NCI-H526 (cell line): ENCODE measurements around the gene TIGD2.
"Not testable (repeated sequence)": the region's sequence is repeated elsewhere in the genome, so short reads cannot be mapped to it uniquely, and the experiment has no call there.

Experiments
- DNase-seq, 2 experiments: peaks; one replicate each; lab custom pipeline; 2025; lab: John Stamatoyannopoulos, UW

TIGD2 gene

DNA sequence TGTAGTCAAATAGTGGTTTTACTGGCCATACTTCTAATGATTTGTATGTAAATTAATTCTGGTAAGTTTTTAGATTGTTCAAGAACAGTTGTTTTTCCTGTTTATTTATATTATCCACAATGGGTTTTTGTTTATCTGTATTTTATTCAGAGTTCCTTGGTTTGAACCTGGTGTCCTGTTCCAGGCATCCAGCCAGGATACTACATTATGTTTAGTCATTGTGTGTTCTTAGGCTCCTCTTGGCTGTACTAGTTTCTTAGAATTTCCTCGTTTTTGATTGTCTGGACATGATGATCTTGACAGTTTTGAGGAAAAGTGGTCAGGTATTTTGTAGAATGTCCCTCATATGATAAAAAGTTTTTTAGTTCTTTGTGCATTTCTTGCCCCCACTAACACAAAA, 7.8 kb downstream of the TIGD2 start:
- DNase-seq: no peak

DNA sequence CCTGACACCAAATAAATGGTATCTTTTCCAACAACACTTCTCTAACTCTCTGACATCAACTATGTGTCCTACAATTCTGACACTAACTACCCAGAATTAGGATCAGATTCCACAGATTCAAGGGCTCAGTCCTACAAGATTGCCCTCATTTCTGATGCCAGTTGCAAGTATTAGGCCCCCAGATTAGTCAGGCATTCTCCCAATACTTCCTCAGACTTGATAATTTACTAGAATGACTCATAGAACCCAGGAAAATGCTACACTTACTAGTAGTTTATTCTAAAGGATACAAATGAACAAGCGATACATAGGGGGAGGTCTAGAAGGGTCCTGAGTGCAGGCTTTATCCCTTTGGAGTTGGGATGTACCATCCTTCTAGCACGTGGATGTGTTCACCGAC, 8.5 kb downstream of the TIGD2 start:
- DNase-seq: no peak

DNA sequence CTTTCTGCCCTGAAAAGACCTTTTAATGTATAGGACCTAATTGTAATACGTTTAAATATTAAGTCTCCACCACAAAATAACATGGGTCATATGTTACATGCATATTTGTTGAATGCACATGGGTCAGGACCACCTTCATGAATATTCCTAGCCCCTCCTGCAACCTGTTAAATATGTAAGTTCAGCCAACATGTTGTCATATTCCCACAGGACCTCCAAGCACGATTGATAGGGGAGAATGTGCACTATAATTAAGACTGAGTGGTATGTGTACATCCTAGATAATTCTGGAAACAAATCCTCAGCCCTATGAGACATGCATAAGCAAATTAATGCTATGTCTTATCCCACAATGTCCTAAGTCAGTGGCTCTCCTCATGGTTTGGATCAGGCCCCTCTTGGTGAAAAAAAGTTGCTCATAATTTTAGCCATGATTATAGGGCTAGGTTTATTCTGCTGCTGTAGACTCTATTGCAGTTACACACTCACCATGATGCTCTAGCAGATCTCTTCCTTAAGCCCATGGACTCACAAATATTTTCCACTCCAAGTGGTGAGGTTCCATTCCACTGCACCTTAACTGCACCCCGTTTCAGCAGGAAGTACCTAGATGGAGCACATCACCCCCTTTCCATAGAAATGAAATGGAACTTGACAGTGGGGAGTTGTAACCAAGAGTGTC, 10.2 kb downstream of the TIGD2 start:
- no peak for DNase-seq

DNA sequence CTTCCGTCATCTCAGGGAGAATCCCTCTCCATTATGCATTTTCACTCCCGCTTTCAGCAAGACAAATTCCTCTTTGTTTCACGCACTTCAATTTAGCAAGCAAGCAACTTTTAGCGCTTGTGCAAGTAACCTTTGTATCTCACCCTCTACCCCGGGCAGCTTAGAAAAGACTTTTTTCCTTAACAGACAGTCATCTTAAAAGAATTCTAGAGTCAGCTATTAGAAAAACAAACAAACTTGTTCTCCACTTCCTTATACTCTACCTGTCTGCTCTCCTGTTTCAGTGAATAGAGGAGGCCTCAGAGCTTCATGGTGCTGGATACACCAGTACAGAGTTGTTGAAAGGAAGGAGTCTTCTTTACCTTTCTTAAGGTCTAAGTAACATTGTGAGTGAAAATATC, 12.1 kb downstream of the TIGD2 start:
- no peak for DNase-seq

DNA sequence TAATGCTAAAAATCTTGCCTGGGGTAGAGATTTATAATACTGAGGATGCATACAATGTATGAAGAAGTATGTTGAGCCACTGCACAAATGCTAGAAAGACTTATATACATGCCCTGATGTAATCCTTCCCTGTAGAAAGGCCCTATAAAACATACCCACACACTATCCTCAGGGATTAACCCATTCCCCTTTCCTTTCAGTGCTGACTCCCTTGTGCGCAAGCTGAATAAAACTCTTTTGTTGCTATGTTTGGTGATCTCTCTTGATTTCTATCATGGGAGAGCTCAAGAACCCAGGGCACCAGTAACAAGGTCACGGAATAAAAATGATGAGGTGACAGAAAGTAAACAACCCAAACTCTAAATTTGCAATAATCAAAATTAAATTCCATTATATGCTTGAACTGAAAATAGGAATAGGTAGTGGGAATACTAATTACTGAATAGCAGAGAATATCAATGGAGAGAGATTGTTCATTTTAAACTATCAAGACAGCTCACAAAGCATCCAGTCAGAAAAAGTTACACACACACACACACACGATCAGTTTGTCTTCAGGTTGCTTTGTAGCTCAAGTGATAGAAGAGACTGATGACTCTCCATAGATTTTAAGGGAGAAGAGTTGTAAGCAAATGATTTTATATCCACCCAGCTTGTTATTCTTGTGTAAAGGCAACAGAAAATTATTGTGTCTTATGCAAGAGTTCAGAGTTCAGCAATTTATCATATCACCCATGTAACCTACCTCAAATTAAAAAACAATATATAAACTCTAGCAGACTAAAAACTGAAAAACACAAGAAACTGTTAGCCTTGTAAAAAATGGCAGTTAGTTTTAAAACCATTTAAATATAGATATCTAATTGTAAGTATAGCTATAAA, 14.8 kb downstream of the TIGD2 start:
- DNase-seq: no peak

DNA sequence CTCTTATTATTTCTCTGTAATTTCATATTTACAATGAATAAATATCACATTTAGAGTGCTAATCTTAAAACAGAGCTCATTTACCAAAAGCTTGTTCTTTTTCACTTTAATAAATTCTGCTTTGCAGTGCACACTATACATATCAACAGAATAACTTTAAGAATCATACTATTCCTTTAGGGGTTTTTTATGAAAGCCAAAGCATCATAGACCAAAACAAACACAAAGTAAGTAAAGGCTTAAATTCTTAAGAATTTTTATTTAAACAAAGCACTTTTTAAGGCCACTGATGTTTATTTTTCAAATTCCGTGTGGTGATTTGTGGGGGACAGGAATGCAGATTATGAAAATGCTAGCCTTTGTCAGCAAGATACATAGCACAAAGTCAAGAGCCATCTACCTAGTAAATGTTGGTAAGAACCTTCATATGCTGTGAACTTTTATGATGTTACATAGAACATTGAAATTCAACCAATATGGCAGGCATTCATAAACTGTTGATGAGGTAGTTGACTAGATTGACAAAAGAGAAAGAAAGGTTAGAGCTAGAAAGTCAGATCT, 17.8 kb downstream of the TIGD2 start:
- DNase-seq: no peak

DNA sequence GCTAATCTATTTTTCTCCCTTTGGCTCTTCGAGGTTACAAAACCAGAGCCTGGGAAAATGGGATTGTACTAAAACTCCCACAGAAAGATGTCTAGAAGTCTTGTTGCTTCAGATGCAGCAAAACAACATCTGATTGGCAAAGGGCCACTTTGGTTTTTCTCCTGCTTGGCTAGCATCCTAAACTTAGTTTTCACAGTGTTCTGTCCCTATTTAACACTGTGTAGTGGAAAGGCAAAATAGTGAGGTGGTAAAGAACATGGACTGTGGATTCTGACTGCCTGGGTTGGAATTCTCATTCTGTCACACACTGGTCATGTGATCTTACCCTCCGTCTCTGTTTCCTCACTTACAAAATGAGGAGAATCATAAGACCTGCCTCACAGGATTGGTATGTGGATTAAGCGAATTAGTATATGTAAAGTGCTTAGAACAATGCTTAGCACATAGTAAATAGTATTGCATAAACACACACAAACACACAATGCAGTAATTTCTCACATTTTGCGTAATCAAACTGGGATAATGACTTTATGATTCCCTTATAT, 23.5 kb downstream of the TIGD2 start:
- no peak for DNase-seq

DNA sequence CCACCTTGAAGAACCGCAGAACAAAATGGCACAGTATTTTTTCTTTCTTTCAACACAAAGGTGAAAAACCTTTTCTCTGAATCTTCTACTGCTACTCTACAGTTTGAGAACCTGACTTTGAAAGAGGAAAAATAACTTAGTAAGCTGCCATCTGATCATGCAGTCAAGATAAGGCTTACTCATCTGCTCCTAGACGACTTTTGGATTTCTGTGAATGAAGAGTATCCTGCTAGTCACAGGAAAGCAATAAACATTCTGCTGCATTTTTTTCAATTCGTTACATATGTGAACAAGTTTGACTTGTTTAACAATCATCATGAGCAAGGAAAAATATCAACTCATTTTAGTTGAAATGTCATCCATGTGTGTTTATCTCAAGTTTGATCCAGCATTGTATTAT, 25.2 kb downstream of the TIGD2 start:
- DNase-seq: no peak

DNA sequence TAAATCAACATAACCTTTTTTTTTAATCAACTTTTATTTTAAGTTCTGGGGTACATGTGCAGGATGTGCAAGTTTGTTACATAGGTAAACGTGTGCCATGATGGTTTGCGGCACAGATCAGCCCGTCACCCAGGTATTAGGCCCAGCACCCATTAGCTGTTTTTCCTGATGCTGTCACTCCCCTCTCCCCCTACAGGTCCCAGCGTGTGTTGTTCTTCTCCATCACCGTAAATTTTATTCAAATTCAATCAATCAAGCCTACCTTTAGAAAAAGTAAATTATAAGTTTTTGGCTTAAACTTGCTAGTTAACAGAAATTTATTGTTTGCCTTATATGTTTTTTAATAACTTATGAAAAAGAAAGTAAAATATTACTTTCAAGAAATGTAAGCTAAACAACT, 25.9 kb downstream of the TIGD2 start:
- DNase-seq: no peak

DNA sequence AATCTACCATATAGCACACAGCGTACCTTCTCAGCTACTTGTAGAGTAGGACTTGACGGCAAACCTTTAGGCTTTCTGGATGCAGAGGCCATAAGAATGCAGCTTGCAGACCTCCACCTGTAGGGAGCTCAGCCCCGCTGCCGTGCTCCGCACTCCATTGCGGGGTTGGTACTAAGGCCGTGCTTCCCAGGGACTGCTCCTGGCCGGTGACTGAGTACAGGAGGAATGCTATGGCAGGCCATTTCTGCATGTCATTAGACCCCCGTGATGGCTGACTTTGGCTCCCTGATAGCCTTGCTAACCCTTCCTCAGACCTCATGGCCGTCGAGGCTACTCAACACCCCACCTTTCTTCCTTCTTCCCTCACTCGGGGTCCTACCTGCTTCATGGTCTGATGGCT, 26.4 kb downstream of the TIGD2 start:
- DNase-seq: no peak

DNA sequence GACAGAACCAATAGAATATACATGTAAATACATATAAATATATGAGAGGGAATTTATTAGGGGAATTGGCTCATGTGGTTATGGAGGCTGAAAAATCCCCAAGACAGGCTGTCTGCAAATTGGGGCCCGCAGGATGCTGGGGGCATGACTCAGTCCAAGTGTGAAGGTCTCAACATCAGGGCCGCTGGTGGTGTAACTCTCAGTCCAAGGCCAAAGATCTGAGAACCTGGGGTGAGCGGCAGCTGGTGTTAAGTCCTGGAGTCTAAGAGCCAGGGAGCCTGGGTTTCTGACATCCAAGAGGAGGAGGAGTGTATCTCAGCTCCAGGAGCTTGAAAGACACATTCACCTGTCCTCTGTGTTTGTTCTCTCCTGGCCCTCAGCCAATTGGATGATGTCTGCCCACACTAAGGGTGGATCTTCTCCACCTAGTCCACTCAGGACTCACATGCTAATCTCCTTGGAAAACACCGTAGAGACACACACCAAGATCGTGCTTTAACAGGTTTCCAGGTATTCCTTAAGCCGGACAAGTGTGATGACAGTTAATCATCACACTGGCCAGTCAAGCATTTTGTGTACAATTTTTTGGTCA, 28.9 kb downstream of the TIGD2 start:
- no peak for DNase-seq

DNA sequence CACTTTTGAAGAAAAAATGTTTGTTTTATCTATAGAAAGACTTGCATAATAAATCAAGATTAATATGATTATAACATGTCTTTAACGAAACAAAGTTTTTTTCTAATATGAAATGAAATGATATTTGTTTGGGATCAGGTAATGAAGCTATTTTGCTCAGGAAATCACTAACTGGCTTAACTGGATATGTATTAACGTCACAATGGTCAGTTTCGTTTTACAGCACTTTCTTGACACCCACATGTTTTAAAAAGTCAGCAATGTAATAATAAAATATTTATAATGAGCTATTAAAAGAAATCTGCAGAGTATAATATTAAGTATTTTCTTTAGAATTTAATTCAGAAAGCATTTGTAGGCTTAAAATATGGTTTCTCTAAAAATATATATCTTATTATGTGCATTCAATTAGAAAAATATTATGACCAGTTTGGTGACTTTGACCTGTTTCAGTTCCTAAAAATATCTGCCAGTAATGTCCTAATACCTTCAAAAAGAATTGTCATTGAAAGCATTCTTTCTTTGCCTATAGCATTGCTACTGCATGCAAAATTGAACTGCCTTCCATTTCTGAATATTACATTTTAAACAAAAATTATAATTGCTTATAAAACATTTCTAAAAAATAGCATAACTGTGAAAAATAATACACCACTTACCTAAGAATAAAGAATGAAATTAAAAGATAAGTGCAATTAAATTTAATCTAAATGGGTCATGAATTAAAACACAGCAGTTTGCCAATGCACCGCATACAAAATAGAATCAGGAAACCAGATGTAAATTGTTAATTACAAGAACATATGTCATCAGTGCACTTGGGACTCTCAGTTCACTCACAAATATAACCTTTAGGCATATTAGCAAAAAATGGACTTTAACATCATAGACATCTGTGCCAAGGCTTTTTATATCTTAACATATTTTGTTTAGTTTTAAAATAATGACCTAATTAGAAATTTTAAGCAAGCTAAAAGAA, 31.6 kb downstream of the TIGD2 start:
- no peak for DNase-seq

DNA sequence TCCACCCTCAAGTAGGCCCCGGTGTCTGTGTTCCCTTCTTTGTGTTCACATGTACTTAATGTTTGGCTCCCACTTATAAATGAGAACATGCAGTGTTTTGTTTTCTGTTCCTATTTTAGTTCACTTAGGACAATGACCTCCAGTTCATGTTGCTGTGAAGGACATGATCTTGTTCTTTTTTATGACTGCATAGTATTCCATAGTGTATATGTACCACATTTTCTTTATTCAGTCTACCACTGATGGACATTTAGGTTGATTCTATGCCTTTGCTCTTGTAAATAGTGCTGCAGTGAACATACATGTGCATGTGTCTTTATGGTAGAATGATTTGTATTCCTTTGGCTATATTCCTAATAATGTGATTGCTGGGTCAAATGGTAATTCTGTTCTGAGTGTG, 33.3 kb downstream of the TIGD2 start:
- not testable (repeated sequence) for DNase-seq

DNA sequence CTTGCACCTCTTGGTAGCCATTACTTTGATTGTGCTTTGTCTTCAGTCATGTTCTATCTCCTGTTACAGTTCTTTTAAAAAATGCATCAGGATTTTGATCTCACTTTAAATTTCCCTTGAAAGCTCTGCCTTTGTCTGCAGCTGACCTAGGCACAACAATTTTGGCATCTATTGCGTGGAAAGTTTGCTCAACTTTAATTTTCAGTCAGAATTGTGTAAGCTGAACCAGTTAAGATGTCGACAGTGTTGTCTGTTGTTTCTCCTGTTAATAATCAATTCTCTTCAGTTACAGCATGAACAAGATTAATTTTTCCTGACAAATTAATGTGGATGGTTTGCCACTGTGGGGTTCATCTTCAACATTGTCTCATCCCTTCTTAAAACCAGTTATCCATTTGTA, 34.9 kb downstream of the TIGD2 start:
- DNase-seq: no peak

DNA sequence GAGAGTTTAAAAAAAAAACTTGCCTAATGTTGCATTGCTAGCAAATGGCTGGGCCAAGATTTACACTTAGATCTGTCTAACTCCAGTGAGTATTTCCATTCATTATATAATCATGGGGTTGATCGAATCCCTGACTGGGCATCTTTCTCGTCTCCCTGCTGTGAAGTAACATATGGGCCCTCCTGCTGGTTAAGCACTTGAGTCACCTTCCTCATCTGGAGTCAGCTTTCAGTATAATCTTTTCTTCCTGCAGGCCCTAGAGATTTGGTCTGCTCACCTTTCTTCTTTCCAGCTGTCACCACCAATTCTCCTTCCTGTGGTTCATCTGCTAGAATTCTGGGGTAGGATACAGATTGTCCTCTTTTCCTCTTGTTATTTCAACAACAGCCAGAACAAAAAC, 41.6 kb downstream of the TIGD2 start:
- DNase-seq: no peak

DNA sequence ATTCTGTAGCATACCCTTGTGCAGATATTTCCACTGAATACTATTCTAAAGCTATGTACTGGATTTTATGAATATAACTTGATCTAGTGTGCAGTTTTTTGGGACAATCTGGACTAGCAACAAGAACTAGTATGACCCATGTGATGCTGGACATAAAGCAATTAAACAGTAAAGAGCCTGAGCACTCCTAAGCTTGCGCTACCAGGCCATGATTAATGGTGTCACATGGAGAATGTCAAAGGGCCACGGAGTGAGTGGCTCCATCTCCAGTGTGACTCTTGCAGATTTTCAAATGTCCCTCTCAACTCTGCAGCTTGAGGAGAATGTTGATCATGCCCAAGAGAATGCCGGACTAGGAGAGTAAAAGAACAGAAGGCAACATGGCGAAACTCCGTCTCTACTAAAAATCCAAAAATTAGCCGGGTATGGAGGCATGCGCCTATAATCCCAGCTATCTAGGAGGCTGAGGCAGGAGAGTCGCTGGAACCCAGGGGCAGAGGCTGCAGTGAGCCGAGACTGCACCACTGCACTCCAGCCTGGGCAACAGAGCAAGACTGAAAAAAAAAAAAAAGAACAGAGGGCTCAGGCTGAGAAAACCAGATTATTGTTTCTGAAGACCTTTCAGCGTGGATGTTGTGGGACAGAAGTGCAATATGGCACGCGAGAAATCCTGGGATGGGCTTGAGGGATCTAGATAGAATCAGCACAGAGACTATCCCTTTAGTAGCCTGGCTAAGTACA, 45.0 kb downstream of the TIGD2 start:
- no peak for DNase-seq

DNA sequence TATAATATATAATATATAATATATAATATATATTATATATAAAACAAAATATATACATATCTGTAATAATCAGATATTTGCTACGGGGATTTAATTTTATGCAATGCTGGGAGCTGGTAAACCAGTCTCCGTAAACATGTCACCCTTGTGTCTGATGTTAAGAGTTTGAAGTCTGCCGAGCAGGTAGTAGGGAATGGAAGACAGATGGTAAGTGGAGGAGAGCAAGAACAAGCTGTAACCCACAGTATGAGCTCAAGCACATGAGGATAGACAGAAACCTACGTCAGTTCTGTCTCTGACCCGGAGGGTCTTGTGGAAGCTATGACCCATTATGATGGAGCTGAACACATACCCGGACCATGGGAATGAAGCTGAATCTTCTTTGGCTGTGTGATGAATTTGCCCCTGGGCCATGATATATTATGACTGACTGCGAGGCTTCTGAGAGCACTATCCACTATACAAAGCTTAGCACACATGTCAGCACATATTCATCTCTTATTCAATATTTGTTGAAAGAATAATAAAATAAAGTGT, 46.2 kb downstream of the TIGD2 start:
- DNase-seq: no peak

DNA sequence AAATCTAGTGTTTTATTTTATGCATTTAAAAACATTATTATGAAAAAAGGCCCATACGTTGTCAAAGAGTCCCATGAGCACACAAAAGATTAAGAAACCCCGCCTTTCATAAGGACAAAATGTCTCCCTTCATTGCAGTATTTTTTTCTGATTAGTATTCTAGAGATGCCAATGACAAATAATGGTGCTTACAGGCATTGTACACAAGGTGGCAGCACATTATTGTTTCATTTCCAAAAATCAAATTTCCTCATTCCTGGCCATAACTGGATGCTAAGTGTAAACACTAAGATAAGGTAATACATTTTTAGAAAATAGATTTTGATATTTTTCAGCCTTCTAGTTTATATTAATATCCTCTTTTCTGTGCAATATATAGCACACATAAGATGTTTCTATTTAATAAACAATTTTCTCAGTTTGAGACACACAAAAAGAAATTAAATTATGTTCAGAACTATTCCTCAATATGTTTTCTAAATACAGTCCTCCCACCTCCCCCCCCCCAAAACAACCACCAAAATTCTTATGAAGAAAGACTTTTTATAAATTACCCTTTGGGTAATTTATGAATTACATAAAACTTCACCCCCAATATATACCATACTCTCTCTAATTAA, 47.7 kb downstream of the TIGD2 start:
- peak in 1 of 2 experiments; percentile 51 for DNase-seq

DNA sequence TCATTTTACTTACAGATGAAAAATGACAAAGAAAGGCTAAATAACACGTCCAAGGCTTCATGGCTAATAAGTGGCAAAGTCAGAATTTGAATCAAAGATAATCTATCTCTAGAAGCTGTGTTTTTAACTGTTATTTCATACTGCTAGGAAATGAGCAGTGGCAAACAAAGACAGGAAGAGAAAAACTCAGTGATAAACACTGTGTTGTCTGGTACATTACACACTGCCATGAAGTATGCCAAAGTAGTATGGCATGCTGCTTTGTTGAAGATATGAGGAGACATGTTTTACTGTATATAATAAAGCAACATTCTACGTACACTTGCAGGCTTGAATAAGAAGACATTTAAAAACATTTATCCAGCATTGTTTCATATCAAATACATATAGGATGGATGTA, 49.5 kb downstream of the TIGD2 start:
- DNase-seq: no peak

DNA sequence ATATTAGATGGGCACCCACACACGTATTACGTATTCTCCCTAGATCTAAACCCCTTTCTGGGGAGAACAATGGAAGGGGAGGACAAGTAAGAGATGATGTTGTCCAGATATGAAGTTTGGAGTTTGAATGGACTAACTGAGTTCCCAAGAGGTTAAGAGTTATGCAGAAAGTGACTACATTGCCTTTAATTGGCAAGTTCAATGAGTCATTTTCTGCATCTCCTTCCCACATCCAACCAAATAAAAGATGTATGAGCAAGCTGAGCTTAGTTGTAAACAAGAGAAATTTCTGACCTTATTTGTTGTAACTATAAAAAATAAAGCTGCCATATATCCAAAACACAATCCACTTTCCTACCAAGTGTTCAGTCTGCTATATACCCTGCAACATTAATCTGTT, 50.5 kb downstream of the TIGD2 start:
- no peak for DNase-seq
